Left lung (tissue), 10 donors: ENCODE measurements around the gene PTPN18. TPM values are rescaled to one million over a fixed set of nuclear protein-coding genes. Genes with fewer than 3 reads are reported as not detected.

ENCODE experiments used
- ATAC-seq: fragments of 200-7000 bp; cut with Tn5 transposase; one replicate; pipeline ENCODE4 v1.9.1; 2020; ENCODE audit warnings: moderate library complexity
- DNase-seq, 4 donors: peaks; one replicate each; pipeline ENCODE4 v3.0.0-alpha.2; 2013 to 2020
- H3K27ac ChIP-seq, 2 donors: fragments of 200-600 bp; sonication (generic) in 1 of 2; one replicate each; pipeline versions ENCODE4 v1.5.0 to v1.8.0; 2020 to 2021
- H3K27me3 ChIP-seq, 2 donors: fragments of 200-600 bp; sonication (generic) in 1 of 2; one replicate each; pipeline versions ENCODE4 v1.5.0 to v1.8.0; 2020 to 2021
- H3K36me3 ChIP-seq, 2 donors: fragments of 200-600 bp; sonication (generic) in 1 of 2; one replicate each; pipeline versions ENCODE4 v1.5.0 to v1.8.0; 2020 to 2021
- H3K4me1 ChIP-seq, 2 donors: fragments of 200-600 bp; one replicate each; pipeline ENCODE4 v1.8.0; 2021
- H3K4me3 ChIP-seq, 2 donors: fragments of 200-600 bp; sonication (generic) in 1 of 2; one replicate each; pipeline versions ENCODE4 v1.5.0 to v1.8.0; 2020 to 2021; ENCODE audit warnings: mild to moderate bottlenecking in 1 of 2
- H3K9me3 ChIP-seq, 2 donors: fragments of 200-600 bp; sonication (generic) in 1 of 2; one replicate each; pipeline versions ENCODE4 v1.5.0 to v1.8.0; 2020 to 2021
- CTCF ChIP-seq, 2 donors: fragments of 200-600 bp; sonication (generic) in 1 of 2; IDR thresholded peaks; one replicate each; pipeline versions ENCODE4 v1.5.0 to v1.8.0; 2021; ENCODE audit warnings: antibody characterized with exemption in 2 of 2
- intact Hi-C, 2 donors: fragments of 100-400 bp; cut with DNase I; formaldehyde crosslinking; loops; one replicate each; pipeline versions ENCODE4 v1.11.2 to v1.14.2; 2022
- polyA plus RNA-seq, 6 donors: library from polyadenylated mRNA; unstranded; fragments of 120-200 nt; gene quantifications; one replicate each; pipeline ENCODE4 v1.2.1, GENCODE V29; 2013; ENCODE audit not compliant: insufficient read length in 6 of 6
- total RNA-seq, 2 donors: library from RNA; stranded (reverse); fragmentation: NEBNext Ultra II Directional; extraction: Animal tissue kit (Norgen Biotek cat#: 25700); gene quantifications; one replicate each; pipeline ENCODE4 v1.2.1, GENCODE V29; 2021
- donor health status: DM: no; HTN: yes; CAD: no.
- donor health status: DM: no; HTN: no; CAD: no.

The PTPN18 gene
- total and polyA plus RNA-seq, 8 donors = 35.1 to 74.7 (median 40.1) TPM

DNA sequence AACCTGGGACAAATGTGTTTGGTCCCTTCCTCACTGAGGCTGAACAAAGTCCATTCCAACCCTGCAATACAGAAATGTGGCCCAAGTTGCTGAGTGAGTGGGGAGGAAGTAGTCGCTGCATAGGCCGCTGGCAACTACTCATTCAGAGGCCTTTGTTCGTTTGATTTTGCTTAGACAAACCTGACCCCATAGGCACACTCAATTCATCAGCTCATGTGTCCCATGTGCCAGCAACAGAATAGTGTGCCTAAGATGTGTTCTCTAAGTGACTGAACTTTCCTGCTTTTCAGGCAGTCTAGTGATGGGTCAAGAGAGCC is 23.0 kb downstream of the PTPN18 start:
- DNase-seq = no peak
- Histone ChIP-seq H3K9me3 (no peaks in the 10 kb centered on the region), H3K27me3 (no peaks in the 10 kb centered on the region), H3K4me1 (peaks cover 6 to 48% of the 10 kb centered on the region in 2 donors), H3K4me3 (no peak overlapping the region), H3K36me3 (peaks cover 0 to 42% of the 10 kb centered on the region in 2 donors), H3K27ac (no peak overlapping the region)
- no peak for ATAC-seq
- intact Hi-C loops = no loop called here
- no peak for TF ChIP-seq CTCF (IDR thresholded peaks at IDR 0.05)

DNA sequence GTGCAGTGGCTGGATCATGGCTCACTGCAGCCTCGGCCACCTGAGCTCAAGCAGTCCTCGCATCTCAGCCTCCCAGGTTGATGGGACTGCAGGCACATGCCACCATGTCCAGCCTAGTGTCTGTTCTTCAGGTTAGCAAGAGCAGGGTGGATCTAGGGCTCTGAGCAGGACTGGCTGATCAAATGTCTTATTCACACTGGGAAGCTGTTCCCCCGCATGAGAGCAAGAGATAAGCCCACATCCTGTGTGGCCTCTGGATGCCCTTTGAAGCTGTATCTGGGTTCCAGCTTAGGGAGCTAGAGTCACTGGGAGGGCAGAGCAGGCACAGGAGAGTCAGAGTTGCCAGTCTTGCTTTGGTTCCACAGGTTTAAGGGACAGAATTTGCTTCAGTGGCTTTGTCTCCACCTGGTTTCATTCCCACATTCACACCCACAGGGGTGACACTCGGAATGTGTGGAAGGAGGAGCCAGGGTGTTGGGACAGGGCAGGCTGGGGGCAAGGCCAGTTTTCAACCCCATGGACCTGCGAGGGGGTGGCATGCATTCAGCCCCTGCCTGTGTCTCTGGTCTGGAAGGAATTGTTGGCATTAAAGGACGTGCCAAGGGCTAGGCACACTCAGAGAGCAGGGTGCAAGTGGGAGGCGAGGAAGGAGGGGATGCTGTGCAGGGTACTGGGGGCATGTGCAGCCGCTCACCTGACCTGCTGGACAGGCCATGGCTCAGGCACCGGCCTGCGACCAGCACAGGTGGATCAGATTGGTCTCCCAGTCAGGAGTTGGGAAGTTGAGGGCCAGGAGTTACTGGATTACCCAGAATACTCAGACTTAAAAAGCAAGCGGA is 24.5 kb downstream of the PTPN18 start:
- H3K36me3 ChIP-seq = peaks cover 0 to 32% of the 10 kb centered on the region in 2 donors
- H3K27me3 ChIP-seq = no peaks in the 10 kb centered on the region
- no peak overlapping the region for H3K27ac ChIP-seq
- ATAC-seq (no peak), DNase-seq (no peak)
- no peak overlapping the region for H3K4me3 ChIP-seq
- H3K4me1 ChIP-seq = peaks cover 0 to 38% of the 10 kb centered on the region in 2 donors
- no peak for TF ChIP-seq CTCF (IDR thresholded peaks at IDR 0.05)
- no peaks in the 10 kb centered on the region for H3K9me3 ChIP-seq
- intact Hi-C loops = no loop called here

GRCh38 chr2:130381145-130381544 is 25.3 kb downstream of the PTPN18 start:
- Histone ChIP-seq H3K27me3 (no peaks in the 10 kb centered on the region), H3K27ac (no peak overlapping the region), H3K4me3 (no peak overlapping the region), H3K36me3 (peaks cover 0 to 23% of the 10 kb centered on the region in 2 donors), H3K4me1 (peaks cover 0 to 36% of the 10 kb centered on the region in 2 donors), H3K9me3 (no peaks in the 10 kb centered on the region)
- ATAC-seq = no peak
- DNase-seq = no peak
- intact Hi-C loops = no loop called here
- TF ChIP-seq CTCF (IDR thresholded peaks at IDR 0.05) = no peak

DNA sequence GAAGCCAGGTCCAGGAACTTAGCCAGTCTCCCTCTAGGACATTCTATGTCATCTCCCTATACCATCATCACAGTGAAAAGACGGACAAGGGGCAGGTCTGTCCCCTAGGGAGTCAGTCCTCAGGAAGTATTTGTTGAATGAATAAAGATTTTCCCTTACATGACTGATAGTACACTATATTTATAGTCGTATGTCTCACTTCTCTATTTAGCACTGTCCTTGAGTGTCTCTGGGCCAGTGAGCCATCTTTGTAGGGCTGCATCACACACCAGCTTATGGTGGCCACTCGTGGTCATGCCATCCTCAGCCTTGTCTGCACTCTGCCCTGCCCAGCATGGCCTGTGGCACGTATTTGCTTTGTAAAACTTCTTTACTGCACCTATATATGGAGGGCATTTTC is 25.8 kb downstream of the PTPN18 start:
- H3K4me3 ChIP-seq = no peak overlapping the region
- H3K9me3 ChIP-seq = no peaks in the 10 kb centered on the region
- intact Hi-C loops = no loop called here
- no peak for ATAC-seq
- H3K4me1 ChIP-seq = peaks cover 0 to 36% of the 10 kb centered on the region in 2 donors
- peaks cover 0 to 21% of the 10 kb centered on the region in 2 donors for H3K36me3 ChIP-seq
- H3K27me3 ChIP-seq = no peaks in the 10 kb centered on the region
- H3K27ac ChIP-seq = no peak overlapping the region
- DNase-seq = no peak
- TF ChIP-seq CTCF (IDR thresholded peaks at IDR 0.05) = no peak

DNA sequence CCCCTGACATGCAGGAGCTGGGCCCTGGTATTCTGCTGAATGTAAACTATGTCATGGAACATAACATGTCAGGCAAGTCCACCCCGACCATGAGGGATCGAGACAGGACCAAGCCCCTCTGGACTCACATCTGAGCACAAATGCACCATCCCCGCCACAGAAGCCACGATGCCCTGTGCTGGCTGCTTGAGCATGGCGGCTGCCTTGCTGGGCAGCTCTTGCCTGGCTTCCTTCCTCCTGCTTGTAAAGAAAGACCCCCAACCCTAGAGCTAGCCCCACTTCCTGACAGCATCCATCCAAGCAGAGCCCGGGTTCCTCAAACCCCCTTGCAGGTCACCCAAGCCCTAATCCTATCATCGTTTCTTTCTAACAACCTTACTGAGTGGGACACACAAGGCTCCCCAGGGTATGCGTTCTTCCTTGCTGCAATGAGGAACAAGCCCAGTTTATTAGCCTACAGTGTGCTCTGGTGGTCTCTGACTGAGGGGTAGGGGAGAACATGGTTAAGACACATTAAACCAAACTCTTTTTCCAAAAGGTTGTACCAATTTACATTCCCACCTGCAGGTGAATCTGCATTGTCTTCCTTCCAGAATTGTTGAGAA is 26.6 kb downstream of the PTPN18 start:
- no peak overlapping the region for H3K27ac ChIP-seq
- TF ChIP-seq CTCF (IDR thresholded peaks at IDR 0.05) = no peak
- H3K4me3 ChIP-seq = no peak overlapping the region
- no peaks in the 10 kb centered on the region for H3K9me3 ChIP-seq
- peaks cover 0 to 21% of the 10 kb centered on the region in 2 donors for H3K36me3 ChIP-seq
- peaks cover 0 to 34% of the 10 kb centered on the region in 2 donors for H3K4me1 ChIP-seq
- ATAC-seq (no peak), DNase-seq (no peak)
- no peaks in the 10 kb centered on the region for H3K27me3 ChIP-seq
- intact Hi-C loops = no loop called here
